HG02970 (cell line): ENCODE data around the gene SH3BP5.

Experiments
- ATAC-seq: cut with Tn5 transposase; IDR thresholded peaks from one replicate; pipeline ENCODE4 v1.9.1; 2021; ENCODE audit warnings: mild to moderate bottlenecking, moderate library complexity, moderate number of reproducible peaks; ENCODE audit not compliant: unreplicated experiment, low FRiP score

The SH3BP5 gene

GRCh38 chr3:15301761-15302160, 30.6 kb downstream of the SH3BP5 start:
- no peak for ATAC-seq

GRCh38 chr3:15300323-15301078, 31.9 kb downstream of the SH3BP5 start:
- no peak for ATAC-seq

GRCh38 chr3:15299036-15299435, 33.4 kb downstream of the SH3BP5 start:
- ATAC-seq = no peak

- no peak for ATAC-seq
Measured at GRCh38 chr3:15298504-15298903, 33.9 kb downstream of the SH3BP5 start.

- ATAC-seq = no peak
Measured at GRCh38 chr3:15297608-15298350, 34.6 kb downstream of the SH3BP5 start.

GRCh38 chr3:15295506-15295905, 36.9 kb downstream of the SH3BP5 start:
- ATAC-seq = no peak

GRCh38 chr3:15294929-15295328, 37.5 kb downstream of the SH3BP5 start:
- no peak for ATAC-seq

- no peak for ATAC-seq
Measured at GRCh38 chr3:15292765-15293522, 39.4 kb downstream of the SH3BP5 start.

- ATAC-seq = no peak
Measured at GRCh38 chr3:15291589-15292541, 40.5 kb downstream of the SH3BP5 start.

GRCh38 chr3:15290736-15291135, 41.6 kb downstream of the SH3BP5 start:
- ATAC-seq = no peak

- no peak for ATAC-seq
Measured at GRCh38 chr3:15289661-15290060, 42.7 kb downstream of the SH3BP5 start.

GRCh38 chr3:15288331-15289035, 43.9 kb downstream of the SH3BP5 start:
- no peak for ATAC-seq

GRCh38 chr3:15287565-15288330, 44.6 kb downstream of the SH3BP5 start:
- ATAC-seq = no peak

GRCh38 chr3:15286022-15286421, 46.4 kb downstream of the SH3BP5 start:
- ATAC-seq = no peak

- ATAC-seq = no peak
Measured at GRCh38 chr3:15284121-15284889, 48.1 kb downstream of the SH3BP5 start.

- ATAC-seq = no peak
Measured at GRCh38 chr3:15283702-15284101, 48.7 kb downstream of the SH3BP5 start.

- ATAC-seq = no peak
Measured at GRCh38 chr3:15281817-15282216, 50.6 kb downstream of the SH3BP5 start.
